ENCODE data around the gene MTMR6. TPM values are rescaled to one million over a fixed set of nuclear protein-coding genes. Genes with fewer than 3 reads are reported as not detected.

The MTMR6 gene
- total RNA-seq, 1 donor from 2014 or later = 19.8 TPM

DNA sequence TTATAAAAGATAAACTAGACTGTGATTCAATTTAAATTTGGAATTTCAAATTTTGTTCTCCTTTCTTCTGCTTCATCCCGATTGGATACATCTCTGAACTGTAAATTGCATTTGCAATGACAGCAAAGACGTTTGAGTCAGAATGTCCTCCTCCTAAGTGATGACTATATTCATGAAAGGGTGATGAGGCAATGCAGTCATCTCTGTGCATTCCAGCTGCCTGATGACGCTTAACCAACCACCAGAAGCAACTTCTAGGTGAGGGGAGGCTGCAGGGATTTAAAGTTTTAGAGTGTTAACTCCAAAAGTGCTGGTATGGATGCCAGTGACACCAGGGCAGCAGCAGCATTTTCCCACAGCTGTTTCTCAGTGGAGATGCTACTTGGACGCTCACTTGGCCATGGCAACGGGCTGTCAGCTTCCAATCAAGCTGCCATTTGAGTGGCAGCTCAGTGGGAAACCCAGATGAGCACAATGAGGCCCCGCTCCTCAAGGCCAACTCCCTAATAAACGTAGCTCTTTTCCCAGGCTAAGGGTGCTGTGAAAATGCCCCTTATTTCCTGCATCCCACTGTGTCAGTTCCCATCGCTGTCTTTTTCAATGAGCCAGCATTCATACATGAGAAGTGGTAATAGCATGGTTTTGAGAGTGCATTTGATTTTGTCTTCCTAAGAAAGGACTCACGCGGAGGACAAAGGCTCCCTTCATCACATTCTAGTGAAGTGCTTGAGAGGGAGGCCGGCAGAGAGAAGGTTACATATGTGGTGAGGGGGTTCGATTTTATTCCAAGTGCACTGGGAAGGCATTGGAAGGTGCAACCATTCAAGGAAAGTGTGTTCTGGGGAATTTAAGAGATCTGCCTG, 70.0 kb downstream of the MTMR6 start:
- no peak for DNase-seq (ENCODE audit: low read depth in 2 of 2)

- DNase-seq (ENCODE audit: low read depth in 2 of 2) = peak in 1 of 2 donors; percentile 55
These were observed 72.1 kb downstream of the MTMR6 start for GRCh38 chr13:25215253-25215575.

DNA sequence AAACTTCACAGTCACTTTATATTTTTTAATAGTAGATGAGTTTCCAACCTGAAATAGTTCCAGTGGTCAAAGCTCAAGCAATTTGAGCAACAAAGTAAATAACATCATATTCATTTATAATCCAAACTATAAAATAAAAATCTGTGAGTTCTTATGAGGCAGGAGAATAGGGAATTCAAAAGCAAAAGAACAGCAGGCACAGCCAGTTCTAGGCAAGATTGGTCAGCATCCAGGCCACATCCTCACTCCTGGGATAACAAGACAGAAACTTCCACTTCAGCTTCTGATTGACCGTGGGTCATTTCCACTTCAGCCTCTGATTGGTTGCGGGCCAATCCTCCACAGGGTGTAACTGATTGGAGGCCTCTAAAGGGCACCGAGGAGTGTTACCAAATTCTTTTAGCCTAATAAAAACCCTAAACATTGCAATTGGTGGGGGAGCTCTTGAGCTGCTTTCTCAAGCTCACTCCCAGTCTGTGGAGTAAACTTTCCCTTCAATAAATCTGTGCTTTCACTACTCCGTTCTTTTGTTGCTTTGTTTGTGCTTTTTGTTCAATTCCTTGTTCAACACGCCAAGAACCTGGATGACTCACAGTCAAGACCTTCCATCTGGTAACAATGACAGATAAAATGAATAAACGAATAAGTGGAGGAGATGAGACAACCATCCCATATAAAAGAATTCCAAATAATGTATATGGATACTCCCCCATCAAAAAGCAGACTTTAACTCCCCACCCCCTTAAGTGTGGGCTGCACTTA, 72.6 kb downstream of the MTMR6 start:
- peak; percentile 19 to 41 for DNase-seq (ENCODE audit: low read depth in 2 of 2)

DNA sequence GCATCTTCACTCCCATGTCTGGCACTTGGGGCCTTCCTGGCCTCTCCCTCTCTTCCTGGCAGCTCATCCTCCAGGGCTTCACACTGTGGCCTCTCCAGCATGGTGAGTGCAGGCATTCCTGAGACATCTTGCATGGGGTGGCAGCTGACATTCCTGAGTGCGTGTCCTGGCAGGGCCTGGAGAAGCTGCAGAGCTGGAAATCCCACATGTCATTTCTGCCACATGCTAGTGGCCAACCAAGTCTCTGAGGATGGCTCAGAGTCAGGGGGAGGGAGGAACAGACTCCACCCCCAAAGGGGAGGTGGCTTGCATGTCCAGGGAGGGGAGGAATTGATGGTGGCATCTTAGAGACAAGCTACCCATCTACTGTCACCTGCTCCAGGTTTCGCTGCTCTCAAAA, 73.6 kb downstream of the MTMR6 start:
- DNase-seq (ENCODE audit: low read depth in 2 of 2) = no peak

DNA sequence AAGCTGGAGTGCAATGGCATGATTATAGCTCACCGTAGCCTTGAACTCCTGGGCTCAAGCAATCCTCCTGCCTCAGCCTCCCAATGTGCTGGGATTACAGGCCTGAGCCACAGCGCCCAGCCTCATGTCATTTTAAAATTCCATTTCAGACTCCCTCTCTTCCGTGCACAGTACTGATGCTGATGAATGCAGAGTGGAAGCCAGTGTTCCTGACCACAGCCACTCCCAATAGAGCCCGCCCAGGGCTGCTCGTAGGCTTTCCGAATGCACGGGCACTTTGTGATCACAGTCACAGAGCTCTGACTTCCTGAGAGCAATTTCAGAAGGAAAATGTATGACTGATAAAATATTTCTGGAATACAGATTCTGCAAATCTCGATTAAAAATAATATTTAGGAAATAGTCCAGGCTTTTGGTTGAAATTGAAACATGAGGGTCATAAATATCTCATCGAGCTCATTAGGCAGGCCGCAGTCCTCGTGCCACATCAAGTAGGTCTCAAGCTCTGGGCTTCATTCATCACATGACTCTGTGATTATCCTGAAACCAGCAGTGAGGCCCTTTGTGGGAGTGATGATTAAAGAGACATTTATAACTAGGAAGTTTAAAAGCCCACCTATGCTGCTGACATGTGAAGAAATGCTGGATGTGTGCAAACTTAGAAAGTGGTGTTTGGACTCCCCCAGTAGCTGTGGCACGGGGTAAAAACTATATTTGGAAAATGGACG, 76.3 kb downstream of the MTMR6 start:
- peak in 1 of 2 donors; percentile 28 for DNase-seq (ENCODE audit: low read depth in 2 of 2)

GRCh38 chr13:25207291-25207810, 79.9 kb downstream of the MTMR6 start:
- no peak for DNase-seq (ENCODE audit: low read depth in 2 of 2)

GRCh38 chr13:25204863-25205262, 82.4 kb downstream of the MTMR6 start:
- DNase-seq (ENCODE audit: low read depth in 2 of 2) = no peak

DNA sequence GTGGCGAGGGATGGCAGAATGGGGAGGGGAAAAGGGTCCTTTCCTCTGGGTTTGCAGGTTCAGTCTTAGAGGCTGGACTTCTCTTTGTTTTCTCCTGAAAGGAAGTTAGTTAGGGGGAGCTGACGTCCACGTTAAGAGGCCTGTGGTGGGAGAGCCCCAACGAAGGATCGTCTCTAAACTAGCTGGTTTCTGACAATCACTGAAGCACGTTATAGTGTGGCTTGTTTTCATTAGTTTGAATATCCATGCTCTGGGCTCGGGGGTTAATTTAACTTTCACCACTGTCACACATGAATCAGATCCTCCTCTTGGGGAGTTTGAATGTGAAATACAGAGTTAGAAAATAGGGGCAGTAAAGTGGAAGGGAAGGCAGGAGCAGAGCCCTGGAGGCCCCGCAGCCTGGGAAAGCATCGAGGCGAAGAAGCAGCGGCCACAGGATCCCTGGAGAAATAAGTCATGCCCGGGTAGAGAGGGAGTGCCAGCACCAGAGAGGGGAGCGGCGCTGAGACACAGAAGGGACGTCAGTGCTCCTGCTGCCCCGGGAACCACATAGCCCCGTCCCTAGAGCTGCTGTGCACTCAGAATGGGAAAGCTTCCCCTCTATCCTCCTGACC, 84.1 kb downstream of the MTMR6 start:
- DNase-seq (ENCODE audit: low read depth in 2 of 2) = no peak

DNA sequence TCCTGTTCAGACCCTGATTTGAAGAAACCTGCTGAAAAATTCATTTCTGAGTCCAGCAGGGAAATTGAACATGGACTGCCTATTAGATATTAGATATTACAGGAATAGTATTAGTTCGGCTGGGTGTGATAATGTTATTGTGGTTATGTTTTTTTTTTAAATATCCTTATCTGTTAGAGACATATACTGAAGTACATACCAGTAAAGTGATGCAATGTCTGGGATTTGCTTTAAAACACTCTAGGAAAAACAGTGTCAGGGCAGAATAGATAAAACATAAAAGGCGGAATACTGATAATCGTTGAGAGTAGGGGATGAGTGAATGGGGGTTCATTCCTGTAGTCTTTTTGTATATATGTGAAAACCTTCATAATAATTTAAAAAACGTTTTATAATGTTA, 86.5 kb downstream of the MTMR6 start:
- no peak for DNase-seq (ENCODE audit: low read depth in 2 of 2)

- no peak for DNase-seq (ENCODE audit: low read depth in 2 of 2)
These were observed 88.6 kb downstream of the MTMR6 start for GRCh38 chr13:25198647-25199046.

- DNase-seq (ENCODE audit: low read depth in 2 of 2) = no peak
These were observed 90.3 kb downstream of the MTMR6 start for GRCh38 chr13:25196971-25197370.

Other genes with a start within 250 kb of the MTMR6 start
- gene PABPC3, start 191.4 kb downstream of the MTMR6 start, total RNA-seq = under 0.01 TPM in 2 replicates
- not detected in 2 replicates for gene AMER2, start 115.2 kb downstream of the MTMR6 start, total RNA-seq
- 24.2 and 40.7 TPM in 2 replicates for gene NUP58, start 14.1 kb upstream of the MTMR6 start, total RNA-seq
- gene ATP8A2, start 84.5 kb upstream of the MTMR6 start, total RNA-seq = under 0.01 TPM in 2 replicates

Measured in lung microvascular endothelial cell (primary cell).